Choroid plexus epithelial cell (primary cell): ENCODE measurements around the gene JMJD8.
"Not testable (repeated sequence)": the region's sequence is repeated elsewhere in the genome, so short reads cannot be mapped to it uniquely, and the experiment has no call there.

Source experiments
- DNase-seq: peaks from one replicate; pipeline ENCODE4 v3.0.0-alpha.2; 2010; ENCODE audit warnings: low read depth
- H3K4me3 ChIP-seq: 2 replicates; pipeline ENCODE4 v1.5.1; 2011; ENCODE audit warnings: low read depth, mild to moderate bottlenecking, control low read depth, low read length, moderate library complexity
- CTCF ChIP-seq: conservative IDR thresholded peaks from 2 replicates; pipeline ENCODE4 v1.5.1; 2011; ENCODE audit warnings: low read depth, mild to moderate bottlenecking, control low read depth, inconsistent platforms, low read length, moderate library complexity

Gene JMJD8

GRCh38 chr16:692356-693108 is 8.4 kb upstream of the JMJD8 start:
- no peak for DNase-seq
- H3K4me3 ChIP-seq: no peak overlapping the region
- TF ChIP-seq CTCF: no peak

DNA sequence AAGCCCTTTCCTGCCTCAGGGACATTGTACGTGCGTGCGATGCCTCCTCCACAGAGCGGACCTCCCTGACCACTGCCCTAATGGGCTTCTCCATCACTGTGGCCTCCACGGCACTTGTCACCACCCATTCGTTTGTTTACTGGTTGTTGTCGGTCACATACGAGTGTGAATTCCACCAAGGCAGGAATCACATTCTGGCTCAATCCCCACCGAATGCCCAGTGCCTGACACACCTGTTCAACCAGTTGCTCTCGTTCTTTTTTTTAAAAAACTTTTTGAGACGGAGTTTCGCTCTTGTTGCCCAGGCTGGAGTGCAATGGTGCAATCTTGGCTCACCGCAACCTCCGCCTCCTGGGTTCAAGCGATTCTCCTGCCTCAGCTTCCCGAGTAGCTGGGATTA is 7.1 kb upstream of the JMJD8 start:
- H3K4me3 ChIP-seq: not testable (repeated sequence)

GRCh38 chr16:689175-689897 is 5.2 kb upstream of the JMJD8 start:
- no peak for DNase-seq
- H3K4me3 ChIP-seq: peak overlapping the region; percentile 84
- no peak for TF ChIP-seq CTCF

More for the DNA sequence above, 7.1 kb upstream of the JMJD8 start:
- DNase-seq: not testable (repeated sequence)

- no peak overlapping the region for H3K4me3 ChIP-seq
- DNase-seq: no peak
- no peak for TF ChIP-seq CTCF
Observed at GRCh38 chr16:687499-687898, 3.4 kb upstream of the JMJD8 start.

- no peak overlapping the region for H3K4me3 ChIP-seq
- TF ChIP-seq CTCF: no peak
- DNase-seq: no peak
Observed at GRCh38 chr16:686459-687260, 2.5 kb upstream of the JMJD8 start.

- peak; percentile 54 for TF ChIP-seq CTCF
- H3K4me3 ChIP-seq: no peak overlapping the region
- peak; percentile 42 for DNase-seq
Observed at GRCh38 chr16:685967-686366, 1.8 kb upstream of the JMJD8 start.
